ENCODE results near the gene RNGTT.
A peak's percentile ranks its signal among the peaks of the same experiment; 100 is the strongest.

RNGTT gene

GRCh38 chr6:88609983-88610382, 353.4 kb downstream of the RNGTT start:
- no peak for DNase-seq (ENCODE audit: low read depth)
- no peak for TF ChIP-seq CTCF (IDR thresholded peaks at IDR 0.05; ENCODE audit: control insufficient read depth, extremely low read depth, insufficient read depth)
- H3K4me3 ChIP-seq (ENCODE audit: low read depth, low read length), result no peak overlapping the region

GRCh38 chr6:88605271-88605670, 358.1 kb downstream of the RNGTT start:
- TF ChIP-seq CTCF (IDR thresholded peaks at IDR 0.05; ENCODE audit: control insufficient read depth, extremely low read depth, insufficient read depth), result no peak
- no peak overlapping the region for H3K4me3 ChIP-seq (ENCODE audit: low read depth, low read length)
- DNase-seq (ENCODE audit: low read depth), result no peak

- no peak for TF ChIP-seq CTCF (IDR thresholded peaks at IDR 0.05; ENCODE audit: control insufficient read depth, extremely low read depth, insufficient read depth)
- H3K4me3 ChIP-seq (ENCODE audit: low read depth, low read length), result no peak overlapping the region
- no peak for DNase-seq (ENCODE audit: low read depth)
These were observed 363.8 kb downstream of the RNGTT start for GRCh38 chr6:88599571-88599970.

- no peak overlapping the region for H3K4me3 ChIP-seq (ENCODE audit: low read depth, low read length)
- no peak for DNase-seq (ENCODE audit: low read depth)
- TF ChIP-seq CTCF (IDR thresholded peaks at IDR 0.05; ENCODE audit: control insufficient read depth, extremely low read depth, insufficient read depth), result no peak
These were observed 366.6 kb downstream of the RNGTT start for GRCh38 chr6:88596801-88597200.

- TF ChIP-seq CTCF (IDR thresholded peaks at IDR 0.05; ENCODE audit: control insufficient read depth, extremely low read depth, insufficient read depth), result no peak
- H3K4me3 ChIP-seq (ENCODE audit: low read depth, low read length), result no peak overlapping the region
- DNase-seq (ENCODE audit: low read depth), result no peak
These were observed 374.5 kb downstream of the RNGTT start for GRCh38 chr6:88588938-88589337.

GRCh38 chr6:88587150-88587520, 376.3 kb downstream of the RNGTT start:
- H3K4me3 ChIP-seq (ENCODE audit: low read depth, low read length), result no peak overlapping the region
- DNase-seq (ENCODE audit: low read depth), result no peak
- TF ChIP-seq CTCF (IDR thresholded peaks at IDR 0.05; ENCODE audit: control insufficient read depth, extremely low read depth, insufficient read depth), result no peak

- peak; percentile 28 for DNase-seq (ENCODE audit: low read depth)
- TF ChIP-seq CTCF (IDR thresholded peaks at IDR 0.05; ENCODE audit: control insufficient read depth, extremely low read depth, insufficient read depth), result no peak
- no peak overlapping the region for H3K4me3 ChIP-seq (ENCODE audit: low read depth, low read length)
These were observed 376.9 kb downstream of the RNGTT start for GRCh38 chr6:88586371-88587149.

Data from LNCaP clone FGC (cell line).